Measurements from ENCODE around the gene IL23R.

DNA sequence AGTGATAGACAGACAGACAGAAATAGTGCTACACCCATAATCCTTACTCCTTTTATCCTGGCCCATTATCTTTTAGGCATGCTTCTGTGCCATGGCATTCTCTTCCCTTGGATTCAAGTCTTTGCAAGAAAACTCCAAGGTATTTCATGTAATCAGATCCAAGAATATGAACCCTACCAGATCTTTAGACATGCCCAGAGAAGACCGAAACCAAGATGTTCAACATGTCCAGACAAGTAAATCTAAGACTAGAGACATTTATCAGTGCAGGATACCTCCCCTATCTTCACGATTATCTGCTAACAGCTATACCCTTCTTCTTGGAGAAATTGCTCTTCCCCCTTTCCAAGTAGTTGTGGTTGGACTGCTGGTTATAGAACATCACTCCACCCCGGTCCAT lies 19.7 kb upstream of the IL23R start:
- TF ChIP-seq CTCF (IDR thresholded peaks at IDR 0.05) (no peak), POLR2A (IDR thresholded peaks at IDR 0.05) (no peak)

Measured in adrenal gland (tissue), 5 donors.